Effector memory CD8-positive, alpha-beta T cell (primary cell): ENCODE measurements around the gene MAP3K8.
A peak's percentile ranks its signal among the peaks of the same experiment; 100 is the strongest.
"Not testable (repeated sequence)": the region's sequence is repeated elsewhere in the genome, so short reads cannot be mapped to it uniquely, and the experiment has no call there.

Experiments
- ATAC-seq: fragments of 150-1000 bp; cut with Tn5 transposase; replicated peaks from 2 replicates; pipeline ENCODE4 v1.10.0; 2021; ENCODE audit warnings: mild to moderate bottlenecking, moderate library complexity
- DNase-seq, 3 experiments: peaks; one replicate each; pipeline ENCODE4 v3.0.0; 2021
- H3K27ac Mint-ChIP-seq, 2 donors: one replicate each; pipeline ENCODE4 v1.8.0; 2022; ENCODE audit warnings: mild to moderate bottlenecking in 2 of 2, mixed read lengths in 2 of 2, moderate library complexity in 2 of 2
- H3K27me3 Mint-ChIP-seq, 2 donors: one replicate each; pipeline ENCODE4 v1.8.0; 2022; ENCODE audit warnings: mixed read lengths in 2 of 2
- H3K36me3 Mint-ChIP-seq: one replicate; pipeline ENCODE4 v1.8.0; 2022; ENCODE audit warnings: mild to moderate bottlenecking, moderate library complexity, mixed read lengths; ENCODE audit not compliant: insufficient read depth
- H3K4me1 Mint-ChIP-seq, 2 donors: one replicate each; pipeline ENCODE4 v1.8.0; 2022; ENCODE audit warnings: low read depth in 2 of 2, mixed read lengths in 2 of 2
- H3K4me3 Mint-ChIP-seq, 2 donors: one replicate each; pipeline ENCODE4 v1.8.0; 2022; ENCODE audit warnings: mild to moderate bottlenecking in 2 of 2, mixed read lengths in 2 of 2, moderate library complexity in 2 of 2
- H3K9me3 Mint-ChIP-seq, 2 donors: one replicate each; pipeline ENCODE4 v1.8.0; 2022; ENCODE audit warnings: mixed read lengths in 2 of 2

The MAP3K8 gene

GRCh38 chr10:30466445-30466844 lies 32.5 kb downstream of the MAP3K8 start:
- Mint-ChIP-seq H3K36me3 (peaks cover 21% of the 10 kb centered on the region), H3K27ac (peak overlapping the region; percentile 54 to 87), H3K27me3 (no peaks in the 10 kb centered on the region), H3K9me3 (no peaks in the 10 kb centered on the region), H3K4me3 (no peak overlapping the region), H3K4me1 (peaks cover 10 to 11% of the 10 kb centered on the region in 2 donors)
- DNase-seq (no peak), ATAC-seq (no peak)

DNA sequence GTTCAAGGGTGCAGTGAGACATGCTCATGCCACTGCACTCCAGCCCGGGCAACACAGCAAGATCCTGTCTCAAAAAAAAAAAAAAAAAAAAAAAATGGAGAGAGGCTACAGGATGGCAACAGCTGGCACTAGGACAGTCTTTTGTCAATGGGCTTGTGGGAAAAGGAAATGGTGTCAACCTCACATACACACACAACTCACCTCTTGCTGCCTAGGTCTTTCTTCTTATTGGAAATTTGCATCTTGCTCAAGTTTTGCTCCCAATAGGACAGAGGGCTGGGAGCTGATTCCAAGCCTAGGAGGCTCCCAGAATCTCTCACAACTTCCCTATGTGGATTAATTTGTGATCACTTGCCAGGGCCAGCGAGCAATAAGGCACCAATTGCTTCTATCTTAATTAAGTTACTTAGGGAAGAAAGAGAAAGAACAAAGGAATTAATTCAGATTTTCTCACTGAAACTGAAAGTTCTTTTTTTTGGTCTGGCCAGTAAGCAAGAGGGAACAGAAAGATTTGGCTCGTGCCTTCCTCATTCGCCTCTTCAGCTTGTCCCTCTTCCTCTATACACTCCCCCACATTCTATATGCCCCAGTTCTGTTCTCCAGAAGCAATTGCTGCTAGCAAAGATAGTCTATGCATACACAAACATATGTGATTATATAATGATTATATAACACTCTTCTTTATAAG lies 33.8 kb downstream of the MAP3K8 start:
- Mint-ChIP-seq H3K4me1 (peaks cover 10 to 11% of the 10 kb centered on the region in 2 donors), H3K27ac (peak overlapping the region; percentile 65 to 88)
- peak; percentile 31 for ATAC-seq

GRCh38 chr10:30472414-30473155 lies 38.6 kb downstream of the MAP3K8 start:
- Mint-ChIP-seq H3K27me3 (no peaks in the 10 kb centered on the region), H3K4me1 (peaks cover 16 to 25% of the 10 kb centered on the region in 2 donors), H3K9me3 (no peaks in the 10 kb centered on the region), H3K4me3 (no peak overlapping the region), H3K27ac (peak overlapping the region in 1 of 2 donors; percentile 53), H3K36me3 (peaks cover 3% of the 10 kb centered on the region)
- ATAC-seq (no peak), DNase-seq (no peak)

More for the DNA sequence above, 33.8 kb downstream of the MAP3K8 start:
- no peaks in the 10 kb centered on the region for H3K9me3 Mint-ChIP-seq
- no peaks in the 10 kb centered on the region for H3K27me3 Mint-ChIP-seq
- H3K36me3 Mint-ChIP-seq: peaks cover 8% of the 10 kb centered on the region
- H3K4me3 Mint-ChIP-seq: peak overlapping the region in 1 of 2 donors; percentile 17
- DNase-seq: no peak

DNA sequence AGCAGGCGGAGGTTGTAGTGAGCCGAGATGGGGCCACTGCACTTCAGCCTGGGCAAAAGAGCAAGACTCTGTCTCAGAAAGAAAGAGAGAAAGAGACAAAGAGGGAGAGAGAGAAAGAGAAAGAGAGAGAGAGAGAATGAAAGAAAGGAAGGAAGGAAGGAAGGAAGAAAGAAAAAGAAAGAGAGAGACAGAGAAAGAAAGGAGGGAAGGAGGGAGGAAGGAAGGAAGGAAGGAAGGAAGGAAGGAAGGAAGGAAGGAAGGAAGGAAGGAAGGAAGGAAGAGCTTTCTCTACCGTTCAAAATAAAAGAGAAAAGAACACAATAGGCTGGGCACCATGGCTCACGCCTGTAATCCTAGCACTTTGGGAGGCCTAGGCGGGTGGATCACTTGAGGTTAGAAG lies 41.5 kb downstream of the MAP3K8 start:
- not testable (repeated sequence) for DNase-seq, H3K27me3 Mint-ChIP-seq, H3K4me3 Mint-ChIP-seq, H3K9me3 Mint-ChIP-seq, ATAC-seq, H3K36me3 Mint-ChIP-seq
- Mint-ChIP-seq H3K4me1 (peaks cover 10 to 18% of the 10 kb centered on the region in 2 donors), H3K27ac (peak overlapping the region; percentile 23 to 90)

GRCh38 chr10:30476511-30477155 lies 42.6 kb downstream of the MAP3K8 start:
- Mint-ChIP-seq H3K27me3 (no peaks in the 10 kb centered on the region), H3K4me1 (peaks cover 10 to 21% of the 10 kb centered on the region in 2 donors), H3K9me3 (no peaks in the 10 kb centered on the region), H3K36me3 (no peaks in the 10 kb centered on the region), H3K27ac (peak overlapping the region; percentile 23 to 81), H3K4me3 (no peak overlapping the region)
- ATAC-seq (no peak), DNase-seq (no peak)

DNA sequence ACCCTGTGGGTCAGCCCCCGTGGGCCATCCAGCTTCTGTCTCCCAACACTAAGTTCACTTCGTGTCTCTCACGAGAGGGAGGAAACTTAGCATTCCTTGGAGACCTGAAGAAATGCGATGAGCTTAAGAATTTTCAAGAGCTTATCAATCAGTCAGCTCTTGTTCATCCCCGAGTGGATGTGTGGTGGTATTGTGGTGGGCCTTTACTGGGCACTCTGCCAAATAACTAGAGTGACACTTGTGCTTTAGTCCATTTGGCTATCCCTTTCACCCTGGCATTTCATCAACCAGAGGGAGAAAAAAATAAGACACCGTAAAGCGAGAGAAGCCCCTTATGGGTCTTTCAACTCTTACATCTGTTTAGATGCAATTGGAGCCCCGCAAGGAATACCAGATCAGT lies 45.5 kb downstream of the MAP3K8 start:
- H3K9me3 Mint-ChIP-seq, H3K36me3 Mint-ChIP-seq, H3K27ac Mint-ChIP-seq, ATAC-seq, DNase-seq, H3K4me3 Mint-ChIP-seq, H3K27me3 Mint-ChIP-seq: not testable (repeated sequence)
- H3K4me1 Mint-ChIP-seq: peaks cover 10 to 18% of the 10 kb centered on the region in 2 donors

DNA sequence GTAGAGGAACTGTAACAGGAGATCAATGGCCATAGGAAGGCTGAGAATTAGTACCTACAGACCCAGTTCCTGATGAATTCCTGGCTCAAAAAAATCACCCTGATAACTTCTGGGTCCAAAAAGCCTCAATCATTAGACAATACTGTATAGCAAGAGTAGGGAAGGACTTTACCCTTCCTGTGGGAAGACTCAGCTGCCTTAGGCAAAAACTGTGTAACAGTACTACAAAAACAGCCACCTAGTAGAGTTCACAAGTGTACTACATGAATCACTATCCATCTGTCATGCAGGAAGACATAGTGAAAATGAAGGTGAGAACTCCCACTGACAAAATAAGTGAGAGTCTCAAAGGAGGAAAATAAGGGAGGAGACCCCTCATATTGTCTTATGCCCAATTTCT lies 47.6 kb downstream of the MAP3K8 start:
- H3K27ac Mint-ChIP-seq: peak overlapping the region in 1 of 2 donors; percentile 13
- no peak for ATAC-seq

GRCh38 chr10:30488316-30488715 lies 54.3 kb downstream of the MAP3K8 start:
- no peak for DNase-seq
- Mint-ChIP-seq H3K36me3 (peaks cover 4% of the 10 kb centered on the region), H3K4me1 (peaks cover 42 to 47% of the 10 kb centered on the region in 2 donors), H3K9me3 (no peaks in the 10 kb centered on the region), H3K4me3 (peak overlapping the region in 1 of 2 donors; percentile 7), H3K27ac (peak overlapping the region in 1 of 2 donors; percentile 75), H3K27me3 (no peaks in the 10 kb centered on the region)
- ATAC-seq: no peak

More for the DNA sequence above, 47.6 kb downstream of the MAP3K8 start:
- H3K4me1 Mint-ChIP-seq: peaks cover 5 to 9% of the 10 kb centered on the region in 2 donors
- H3K4me3 Mint-ChIP-seq: no peak overlapping the region
- peaks cover 4% of the 10 kb centered on the region for H3K36me3 Mint-ChIP-seq
- H3K27me3 Mint-ChIP-seq: no peaks in the 10 kb centered on the region
- no peak for DNase-seq
- H3K9me3 Mint-ChIP-seq: no peaks in the 10 kb centered on the region

GRCh38 chr10:30489346-30489745 lies 55.4 kb downstream of the MAP3K8 start:
- H3K9me3 Mint-ChIP-seq: no peaks in the 10 kb centered on the region
- DNase-seq (no peak), ATAC-seq (no peak)
- H3K27ac Mint-ChIP-seq: peak overlapping the region in 1 of 2 donors; percentile 75
- no peaks in the 10 kb centered on the region for H3K27me3 Mint-ChIP-seq
- H3K36me3 Mint-ChIP-seq: peaks cover 4% of the 10 kb centered on the region
- H3K4me1 Mint-ChIP-seq: peaks cover 51 to 57% of the 10 kb centered on the region in 2 donors
- no peak overlapping the region for H3K4me3 Mint-ChIP-seq

DNA sequence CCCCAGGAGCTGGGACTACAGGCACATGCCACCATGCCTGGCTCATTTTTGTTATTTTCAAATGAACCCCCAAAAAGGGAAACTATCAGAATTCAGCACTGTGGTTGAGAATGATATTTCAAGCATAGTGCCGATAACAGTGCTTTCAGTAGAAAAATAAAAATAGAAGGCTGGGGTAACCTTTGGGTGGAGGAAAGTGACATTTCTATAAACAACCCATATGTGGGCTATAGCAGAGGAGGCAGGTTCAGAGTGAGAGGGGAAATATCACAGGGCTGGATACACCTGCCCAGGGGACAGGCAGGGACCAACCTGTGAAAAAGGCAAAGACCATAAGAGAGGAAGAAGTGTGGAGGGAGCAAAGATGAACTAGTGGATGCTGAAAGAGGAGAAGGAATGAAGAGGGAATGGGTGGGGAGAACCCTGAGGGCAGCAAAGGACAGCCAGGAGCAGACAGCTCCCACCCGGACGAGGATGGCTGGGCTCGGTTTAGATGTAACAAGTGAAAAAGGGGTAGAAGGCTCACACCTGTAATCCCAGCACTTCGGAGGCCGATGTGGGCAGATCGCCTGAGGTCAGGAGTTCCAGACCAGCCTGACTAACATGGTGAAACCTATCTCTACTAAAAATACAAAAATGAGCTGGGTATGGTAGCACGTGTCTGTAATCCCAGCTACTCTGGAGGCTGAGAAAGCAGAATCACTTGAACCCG lies 56.5 kb downstream of the MAP3K8 start:
- H3K27me3 Mint-ChIP-seq: no peaks in the 10 kb centered on the region
- DNase-seq (no peak), ATAC-seq (no peak)
- no peaks in the 10 kb centered on the region for H3K9me3 Mint-ChIP-seq
- H3K36me3 Mint-ChIP-seq: no peaks in the 10 kb centered on the region
- H3K27ac Mint-ChIP-seq: peak overlapping the region; percentile 82 to 97
- peak overlapping the region; percentile 59 to 79 for H3K4me3 Mint-ChIP-seq
- H3K4me1 Mint-ChIP-seq: peaks cover 58 to 63% of the 10 kb centered on the region in 2 donors

- no peaks in the 10 kb centered on the region for H3K27me3 Mint-ChIP-seq
Measured at GRCh38 chr10:30491204-30491915, 57.4 kb downstream of the MAP3K8 start.

GRCh38 chr10:30491916-30492515 lies 58.0 kb downstream of the MAP3K8 start:
- H3K27me3 Mint-ChIP-seq: no peaks in the 10 kb centered on the region
- peak overlapping the region in 1 of 2 donors; percentile 97 for H3K27ac Mint-ChIP-seq
- H3K36me3 Mint-ChIP-seq: no peaks in the 10 kb centered on the region
- DNase-seq (no peak), ATAC-seq (peak; percentile 39)
- H3K9me3 Mint-ChIP-seq: no peaks in the 10 kb centered on the region
- H3K4me1 Mint-ChIP-seq: peaks cover 71 to 79% of the 10 kb centered on the region in 2 donors
- H3K4me3 Mint-ChIP-seq: peak overlapping the region; percentile 21 to 79

More at GRCh38 chr10:30491204-30491915, 57.4 kb downstream of the MAP3K8 start:
- no peaks in the 10 kb centered on the region for H3K9me3 Mint-ChIP-seq
- peaks cover 65 to 73% of the 10 kb centered on the region in 2 donors for H3K4me1 Mint-ChIP-seq
- no peaks in the 10 kb centered on the region for H3K36me3 Mint-ChIP-seq
- no peak for ATAC-seq
- H3K27ac Mint-ChIP-seq: peak overlapping the region; percentile 82 to 97
- DNase-seq: no peak
- H3K4me3 Mint-ChIP-seq: peak overlapping the region; percentile 21 to 79
